Measurements from ENCODE around the gene TCAP.

GRCh38 chr17:39625198-39625785 is 39.9 kb upstream of the TCAP start:
- no peak for TF ChIP-seq CTCF (IDR thresholded peaks at IDR 0.05)
- no peak for TF ChIP-seq TCF12 (IDR thresholded peaks at IDR 0.05)
- no peak for TF ChIP-seq TAF1 (IDR thresholded peaks at IDR 0.05; ENCODE audit: borderline replicate concordance, low read depth, low read length)
- TF ChIP-seq FOXM1 (IDR thresholded peaks at IDR 0.05; ENCODE audit: low read depth) = no peak

Data from SK-N-SH (cell line).